Skeletal muscle tissue (tissue), 4 donors: Measurements from ENCODE around the gene MBIP. TPM values are rescaled to one million over a fixed set of nuclear protein-coding genes. Genes with fewer than 3 reads are reported as not detected.
"Not testable (repeated sequence)": the region's sequence is repeated elsewhere in the genome, so short reads cannot be mapped to it uniquely, and the experiment has no call there.

Source experiments
- H3K27ac ChIP-seq: one replicate; pipeline ENCODE4 v1.7.0; 2013; ENCODE audit warnings: mild to moderate bottlenecking, low read depth, low read length, inconsistent platforms
- H3K27me3 ChIP-seq, 3 donors: one replicate each; pipeline ENCODE4 v1.7.0; 2013; ENCODE audit warnings: low read length in 3 of 3; ENCODE audit not compliant: control insufficient read depth in 3 of 3, insufficient read depth in 3 of 3
- H3K36me3 ChIP-seq, 3 donors: one replicate each; pipeline ENCODE4 v1.7.0; 2013; ENCODE audit warnings: low read length in 3 of 3; ENCODE audit not compliant: control insufficient read depth in 3 of 3, insufficient read depth in 3 of 3
- H3K4me1 ChIP-seq, 3 donors: one replicate each; pipeline ENCODE4 v1.7.0; 2013; ENCODE audit warnings: low read length in 3 of 3, mild to moderate bottlenecking in 3 of 3; ENCODE audit not compliant: control insufficient read depth in 3 of 3, insufficient read depth in 3 of 3
- H3K4me3 ChIP-seq, 3 donors: one replicate each; pipeline ENCODE4 v1.7.0; 2013; ENCODE audit warnings: low read length in 3 of 3
- H3K9ac ChIP-seq, 3 donors: one replicate each; pipeline ENCODE4 v1.7.0; 2013; ENCODE audit warnings: low read length in 3 of 3, mild to moderate bottlenecking in 3 of 3, moderate library complexity in 2 of 3, low read depth in 1 of 3
- H3K9me3 ChIP-seq, 3 donors: one replicate each; pipeline ENCODE4 v1.7.0; 2013; ENCODE audit warnings: low read length in 3 of 3; ENCODE audit not compliant: control insufficient read depth in 3 of 3
- total RNA-seq: library from RNA; depleted of rRNA; stranded (reverse); fragments of >200 nt; gene quantifications from one replicate; pipeline ENCODE4 v1.2.3, GENCODE V29; 2014
- donor health status: Osteomylitis.

Gene MBIP
- total RNA-seq, 1 donor from 2014 or later: 7.8 TPM

DNA sequence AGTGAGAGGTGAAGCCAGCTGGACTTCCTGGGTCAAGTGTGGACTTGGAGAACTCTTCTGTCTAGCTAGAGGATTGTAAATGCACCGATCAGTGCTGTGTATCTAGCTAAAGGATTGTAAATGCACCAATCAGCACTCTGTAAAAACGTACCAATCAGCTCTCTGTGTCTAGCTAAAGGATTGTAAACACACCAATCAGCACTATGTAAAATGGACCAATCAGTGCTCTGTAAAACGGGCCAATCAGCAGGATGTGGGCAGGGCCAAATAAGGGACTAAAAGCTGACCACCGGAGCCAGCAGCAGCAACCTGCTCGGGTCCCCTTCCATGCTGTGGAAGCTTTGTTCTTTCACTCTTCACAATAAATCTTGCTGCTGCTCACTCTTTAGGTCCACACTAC, 21.4 kb upstream of the MBIP start:
- H3K9me3 ChIP-seq, H3K27ac ChIP-seq, H3K9ac ChIP-seq, H3K36me3 ChIP-seq, H3K4me3 ChIP-seq, H3K4me1 ChIP-seq, H3K27me3 ChIP-seq: not testable (repeated sequence)

DNA sequence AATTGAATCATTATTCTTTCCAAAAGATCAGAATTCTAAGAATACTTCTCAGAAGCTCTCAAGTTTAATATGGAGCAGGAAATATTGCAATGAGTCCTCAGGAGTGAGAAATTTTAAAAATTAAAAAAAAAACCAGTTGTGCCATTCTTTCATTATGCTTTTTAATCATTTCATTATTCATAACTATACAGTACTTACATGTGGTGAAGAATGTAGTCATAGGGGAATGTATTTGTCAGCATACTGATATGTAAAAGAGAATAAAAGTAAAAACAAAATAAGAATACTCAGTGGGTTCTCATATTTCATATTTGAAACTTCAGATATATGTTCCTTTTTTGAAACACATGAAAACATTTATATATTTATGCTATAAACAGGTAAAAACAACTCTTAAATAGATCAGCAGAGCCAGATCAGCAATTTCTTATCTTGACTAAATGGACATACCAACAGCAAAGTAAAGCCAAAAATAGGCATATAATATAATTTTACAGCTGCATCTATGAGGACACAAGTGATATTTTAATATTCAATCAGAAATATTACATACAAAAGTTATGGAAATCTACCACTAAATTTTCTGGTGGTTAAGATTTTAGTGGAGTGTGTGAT, 19.9 kb upstream of the MBIP start:
- Histone ChIP-seq H3K36me3 (no peaks in the 10 kb centered on the region), H3K27ac (no peak overlapping the region), H3K4me1 (no peaks in the 10 kb centered on the region), H3K27me3 (no peaks in the 10 kb centered on the region), H3K4me3 (no peak overlapping the region), H3K9me3 (no peaks in the 10 kb centered on the region), H3K9ac (no peak overlapping the region)

DNA sequence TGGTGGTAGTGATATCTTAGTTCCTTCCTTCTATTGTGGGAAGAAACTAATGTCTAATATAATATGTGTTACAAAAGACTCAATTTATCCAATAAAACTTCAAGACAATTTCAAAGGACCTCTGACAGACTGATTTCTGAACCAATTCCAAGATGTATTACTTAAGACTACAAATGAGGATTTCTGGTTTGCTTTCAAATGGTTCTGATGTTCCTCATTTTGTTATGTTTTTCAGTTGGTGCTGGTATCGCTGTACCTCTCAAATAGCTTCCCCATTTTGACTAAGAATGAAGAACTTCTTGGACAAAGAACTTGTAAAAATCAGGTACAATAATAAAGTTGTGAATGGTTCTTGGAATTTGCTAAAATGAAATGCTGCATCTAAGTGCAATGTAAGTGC, 19.4 kb upstream of the MBIP start:
- no peak overlapping the region for H3K4me3 ChIP-seq
- H3K36me3 ChIP-seq: no peaks in the 10 kb centered on the region
- H3K4me1 ChIP-seq: no peaks in the 10 kb centered on the region
- H3K27me3 ChIP-seq: no peaks in the 10 kb centered on the region
- H3K9me3 ChIP-seq: no peaks in the 10 kb centered on the region
- H3K27ac ChIP-seq: no peak overlapping the region
- no peak overlapping the region for H3K9ac ChIP-seq

DNA sequence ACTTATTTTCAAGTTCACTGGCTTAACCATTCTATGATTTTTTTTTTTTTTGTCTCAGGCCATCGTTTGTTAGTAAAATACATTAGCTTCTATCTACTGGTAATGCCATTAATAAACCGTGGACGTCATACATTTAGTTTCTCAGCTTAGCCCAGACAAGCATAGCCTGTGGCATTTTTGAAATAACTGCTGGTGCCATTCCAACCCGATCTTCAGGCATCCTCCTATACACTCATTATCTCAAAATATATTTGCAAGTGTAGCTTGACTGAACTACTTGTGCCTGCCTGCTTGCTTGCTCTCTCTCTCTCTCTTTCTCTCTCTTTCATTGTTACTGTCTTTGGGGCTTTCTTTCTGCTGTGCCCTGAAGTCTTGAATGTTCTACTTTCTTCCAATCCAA, 12.7 kb upstream of the MBIP start:
- H3K27ac ChIP-seq: no peak overlapping the region
- peaks cover 0 to 2% (median 0%) of the 10 kb centered on the region in 3 donors for H3K27me3 ChIP-seq
- no peaks in the 10 kb centered on the region for H3K9me3 ChIP-seq
- H3K4me1 ChIP-seq: no peaks in the 10 kb centered on the region
- H3K4me3 ChIP-seq: no peak overlapping the region
- H3K9ac ChIP-seq: no peak overlapping the region
- no peaks in the 10 kb centered on the region for H3K36me3 ChIP-seq

DNA sequence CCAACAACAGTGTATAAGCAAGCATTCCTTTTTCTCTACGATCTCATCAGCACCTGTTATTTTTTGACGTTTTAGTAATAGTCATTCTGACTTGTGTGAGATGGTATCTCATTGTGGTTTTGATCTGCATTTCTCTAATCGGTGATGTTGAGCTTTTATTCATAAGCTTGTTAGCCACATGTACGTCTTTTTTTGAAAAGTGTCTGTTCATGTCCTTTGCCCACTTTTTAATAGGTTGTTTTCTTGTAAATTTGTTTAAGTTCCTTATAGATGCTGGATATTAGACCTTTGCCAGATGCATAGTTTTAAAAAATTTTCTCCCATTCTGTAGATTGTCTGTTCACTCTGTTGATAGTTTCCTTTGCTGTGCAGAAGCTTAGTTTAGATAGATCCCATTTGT, 7.1 kb upstream of the MBIP start:
- H3K4me3 ChIP-seq, H3K4me1 ChIP-seq, H3K9me3 ChIP-seq, H3K9ac ChIP-seq, H3K27ac ChIP-seq, H3K36me3 ChIP-seq, H3K27me3 ChIP-seq: not testable (repeated sequence)

DNA sequence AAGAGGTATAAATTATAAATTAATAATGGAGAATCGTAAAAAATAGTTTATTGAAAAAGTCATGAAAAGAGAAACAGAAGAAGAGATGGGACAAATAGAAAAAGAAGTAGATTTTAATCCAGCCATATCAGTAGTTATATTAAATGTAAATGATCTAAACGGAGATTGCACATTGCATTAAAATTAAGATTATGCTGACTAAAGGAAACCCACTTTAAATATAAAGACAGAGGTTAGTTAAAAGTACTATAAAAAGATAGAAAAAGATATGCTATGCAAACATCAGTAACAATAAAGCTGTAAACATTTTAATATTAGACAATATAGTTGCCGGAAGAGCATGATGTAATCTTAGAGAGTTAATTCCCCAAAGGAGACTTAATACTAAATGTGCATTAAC, 5.4 kb upstream of the MBIP start:
- H3K4me1 ChIP-seq: no peaks in the 10 kb centered on the region
- no peak overlapping the region for H3K9ac ChIP-seq
- no peak overlapping the region for H3K27ac ChIP-seq
- no peaks in the 10 kb centered on the region for H3K27me3 ChIP-seq
- no peaks in the 10 kb centered on the region for H3K36me3 ChIP-seq
- peaks cover 0 to 3% (median 0%) of the 10 kb centered on the region in 3 donors for H3K9me3 ChIP-seq
- H3K4me3 ChIP-seq: no peak overlapping the region

DNA sequence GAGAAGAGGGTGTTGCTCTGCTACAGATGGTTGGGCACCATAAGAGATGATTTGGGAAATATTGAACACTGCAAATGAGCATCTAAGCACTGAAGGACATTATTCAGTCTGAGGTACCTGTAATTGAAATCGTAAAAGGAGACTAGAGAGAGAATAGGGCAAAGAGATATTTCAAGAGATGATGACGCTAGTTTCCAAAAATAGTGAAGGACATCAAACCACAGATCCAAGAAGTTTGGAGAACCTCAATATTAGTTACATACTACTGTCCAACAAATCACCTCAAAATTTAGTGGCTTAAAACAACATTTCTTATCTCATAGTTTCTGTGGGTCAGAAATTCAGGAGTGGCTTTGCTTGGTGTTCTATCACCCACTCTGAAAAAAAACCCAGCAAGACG, 4.5 kb upstream of the MBIP start:
- Histone ChIP-seq H3K27me3 (no peaks in the 10 kb centered on the region), H3K9me3 (peaks cover 0 to 3% (median 0%) of the 10 kb centered on the region in 3 donors), H3K9ac (no peak overlapping the region), H3K4me1 (peaks cover 0 to 3% (median 0%) of the 10 kb centered on the region in 3 donors), H3K36me3 (no peaks in the 10 kb centered on the region), H3K4me3 (no peak overlapping the region), H3K27ac (no peak overlapping the region)

DNA sequence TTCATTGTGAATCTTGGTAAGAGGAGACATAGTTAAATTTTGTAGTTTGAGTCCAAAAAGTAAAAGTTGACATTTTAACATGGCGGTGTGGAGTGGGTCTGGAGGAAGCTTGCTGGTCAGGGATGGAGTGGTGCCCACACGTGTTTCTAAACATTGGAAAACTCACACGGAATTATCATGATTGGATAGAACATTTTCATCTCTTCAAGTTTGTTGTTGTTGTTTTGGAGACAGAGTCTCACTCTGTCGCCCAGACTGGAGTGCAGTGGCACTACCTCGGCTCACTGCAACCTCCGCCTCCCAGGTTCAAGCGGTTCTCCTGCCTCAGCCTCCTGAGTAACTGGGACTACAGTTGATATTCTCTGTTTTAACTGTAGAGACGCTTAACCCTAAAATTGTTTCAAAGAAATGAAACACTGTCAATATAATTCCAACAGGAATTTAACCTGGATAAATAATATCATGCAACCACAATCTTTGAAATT, 502 bp upstream of the MBIP start:
- no peaks in the 10 kb centered on the region for H3K36me3 ChIP-seq

DNA sequence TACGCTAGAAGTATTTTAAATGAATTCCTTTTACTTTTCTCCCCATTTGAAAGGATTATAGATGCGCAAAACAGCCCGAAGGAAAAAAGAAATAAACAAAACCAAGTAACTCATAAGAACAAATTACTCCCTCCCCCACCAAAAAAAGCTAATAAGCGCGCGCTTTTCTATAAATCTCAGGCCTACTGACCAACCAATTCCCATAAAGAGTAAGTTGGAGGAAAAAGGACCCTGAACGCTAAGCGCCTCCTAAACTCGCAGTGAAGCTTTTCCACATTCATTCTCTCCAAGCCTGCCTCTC, 588 bp downstream of the MBIP start:
- Histone ChIP-seq H3K9ac (peak overlapping the region; percentile 92 to 96 (median 96)), H3K36me3 (no peaks in the 10 kb centered on the region), H3K27ac (peak overlapping the region; percentile 84), H3K9me3 (no peaks in the 10 kb centered on the region), H3K4me3 (peak overlapping the region; percentile 96 to 97 (median 96)), H3K27me3 (no peaks in the 10 kb centered on the region), H3K4me1 (peaks cover 2 to 4% (median 3%) of the 10 kb centered on the region in 3 donors)

More for the DNA sequence above, 502 bp upstream of the MBIP start:
- peaks cover 2 to 4% (median 3%) of the 10 kb centered on the region in 3 donors for H3K4me1 ChIP-seq
- peak overlapping the region; percentile 52 to 96 (median 92) for H3K9ac ChIP-seq
- peak overlapping the region; percentile 96 to 97 (median 96) for H3K4me3 ChIP-seq
- peak overlapping the region; percentile 84 for H3K27ac ChIP-seq
- no peaks in the 10 kb centered on the region for H3K27me3 ChIP-seq
- no peaks in the 10 kb centered on the region for H3K9me3 ChIP-seq

DNA sequence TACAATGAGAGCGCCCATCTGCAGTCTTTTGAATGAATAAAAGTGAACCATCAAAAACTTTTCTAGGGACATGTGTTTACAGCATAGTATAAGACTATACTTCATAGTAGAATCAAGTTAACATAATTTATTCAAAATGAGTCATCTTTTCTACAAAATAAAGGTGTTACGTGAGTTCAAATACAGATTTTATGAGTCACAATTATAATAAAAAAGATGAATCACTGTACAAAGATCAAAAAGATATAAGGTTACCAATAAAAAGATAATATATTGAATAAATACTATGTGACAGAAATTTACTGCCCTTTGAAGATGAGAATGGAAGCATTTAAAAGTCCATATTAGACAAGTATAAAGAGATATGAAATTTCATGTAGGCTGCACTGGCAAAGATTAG, 2.8 kb downstream of the MBIP start:
- Histone ChIP-seq H3K4me1 (peaks cover 2 to 4% (median 3%) of the 10 kb centered on the region in 3 donors), H3K9me3 (no peaks in the 10 kb centered on the region), H3K9ac (no peak overlapping the region), H3K4me3 (no peak overlapping the region), H3K36me3 (peaks cover 0 to 8% (median 7%) of the 10 kb centered on the region in 3 donors), H3K27ac (no peak overlapping the region), H3K27me3 (no peaks in the 10 kb centered on the region)
